ENCODE results near the gene CDYL2.

Gene CDYL2

GRCh38 chr16:80784951-80785350, 19.4 kb downstream of the CDYL2 start:
- H2AK5ac ChIP-seq (ENCODE audit: low read length): no peak overlapping the region
- no peak overlapping the region for H3K4me3 ChIP-seq (ENCODE audit: low read length)
- no peak overlapping the region for H2BK5ac ChIP-seq (ENCODE audit: low read length)
- H2BK15ac ChIP-seq (replicated peaks; ENCODE audit: low read depth): no peak overlapping the region
- no peak overlapping the region for H3K27ac ChIP-seq (ENCODE audit: low read depth, low read length)
- H3K18ac ChIP-seq (ENCODE audit: low read length): no peak overlapping the region
- no peak overlapping the region for H4K5ac ChIP-seq (ENCODE audit: low read length)
- no peaks in the 10 kb centered on the region for H3K27me3 ChIP-seq (ENCODE audit: insufficient read depth, low read length, poor library complexity)
- H3K56ac ChIP-seq (ENCODE audit: low read length): no peak overlapping the region
- no peaks in the 10 kb centered on the region for H3K36me3 ChIP-seq (ENCODE audit: control insufficient read depth, insufficient read depth, low read length)
- no peak overlapping the region for H3K4ac ChIP-seq (ENCODE audit: low read depth, low read length)
- no peak overlapping the region for H4K8ac ChIP-seq (ENCODE audit: low read depth, low read length)
- no peak for DNase-seq
- no CpG with 5 or more reads among the region's 3 CpGs for WGBS (ENCODE audit: extremely low coverage, insufficient coverage, low lambda C conversion rate)
- H3K79me1 ChIP-seq (ENCODE audit: low read length): no peaks in the 10 kb centered on the region
- H2BK120ac ChIP-seq (ENCODE audit: low read depth, low read length): no peak overlapping the region
- no peaks in the 10 kb centered on the region for H3K79me2 ChIP-seq (ENCODE audit: control insufficient read depth, insufficient read depth, low read length)
- no peak overlapping the region for H3K23ac ChIP-seq (ENCODE audit: low read length)
- H3K4me1 ChIP-seq (ENCODE audit: control insufficient read depth, low read depth, low read length): no peaks in the 10 kb centered on the region
- H3K9ac ChIP-seq (ENCODE audit: low read length): no peak overlapping the region
- H3K4me2 ChIP-seq (ENCODE audit: low read length): no peak overlapping the region

GRCh38 chr16:80778703-80779102, 25.7 kb downstream of the CDYL2 start:
- Histone ChIP-seq H2AK5ac (ENCODE audit: low read length) (no peak overlapping the region), H3K9ac (ENCODE audit: low read length) (no peak overlapping the region), H3K27ac (ENCODE audit: low read depth, low read length) (no peak overlapping the region), H3K79me2 (ENCODE audit: control insufficient read depth, insufficient read depth, low read length) (no peaks in the 10 kb centered on the region), H3K79me1 (ENCODE audit: low read length) (no peaks in the 10 kb centered on the region), H3K4me3 (ENCODE audit: low read length) (no peak overlapping the region), H4K5ac (ENCODE audit: low read length) (no peak overlapping the region), H3K4me1 (ENCODE audit: control insufficient read depth, low read depth, low read length) (no peaks in the 10 kb centered on the region), H2BK5ac (ENCODE audit: low read length) (no peak overlapping the region), H2BK120ac (ENCODE audit: low read depth, low read length) (no peak overlapping the region), H3K23ac (ENCODE audit: low read length) (no peak overlapping the region), H3K4me2 (ENCODE audit: low read length) (no peak overlapping the region), H3K4ac (ENCODE audit: low read depth, low read length) (no peak overlapping the region), H3K36me3 (ENCODE audit: control insufficient read depth, insufficient read depth, low read length) (no peaks in the 10 kb centered on the region), H3K18ac (ENCODE audit: low read length) (no peak overlapping the region), H3K27me3 (ENCODE audit: insufficient read depth, low read length, poor library complexity) (no peaks in the 10 kb centered on the region), H3K56ac (ENCODE audit: low read length) (no peak overlapping the region), H4K8ac (ENCODE audit: low read depth, low read length) (no peak overlapping the region), H2BK15ac (replicated peaks; ENCODE audit: low read depth) (no peak overlapping the region)
- WGBS (ENCODE audit: extremely low coverage, insufficient coverage, low lambda C conversion rate): no CpG with 5 or more reads among the region's 2 CpGs
- no peak for DNase-seq

GRCh38 chr16:80776856-80777255, 27.5 kb downstream of the CDYL2 start:
- no peak for DNase-seq
- Histone ChIP-seq H2AK5ac (ENCODE audit: low read length) (no peak overlapping the region), H3K18ac (ENCODE audit: low read length) (no peak overlapping the region), H3K9ac (ENCODE audit: low read length) (no peak overlapping the region), H2BK5ac (ENCODE audit: low read length) (no peak overlapping the region), H3K4ac (ENCODE audit: low read depth, low read length) (no peak overlapping the region), H3K23ac (ENCODE audit: low read length) (no peak overlapping the region), H3K27ac (ENCODE audit: low read depth, low read length) (no peak overlapping the region), H3K36me3 (ENCODE audit: control insufficient read depth, insufficient read depth, low read length) (no peaks in the 10 kb centered on the region), H3K4me2 (ENCODE audit: low read length) (no peak overlapping the region), H3K27me3 (ENCODE audit: insufficient read depth, low read length, poor library complexity) (no peaks in the 10 kb centered on the region), H3K79me1 (ENCODE audit: low read length) (no peaks in the 10 kb centered on the region), H3K4me3 (ENCODE audit: low read length) (no peak overlapping the region), H3K4me1 (ENCODE audit: control insufficient read depth, low read depth, low read length) (no peaks in the 10 kb centered on the region), H4K5ac (ENCODE audit: low read length) (no peak overlapping the region), H3K79me2 (ENCODE audit: control insufficient read depth, insufficient read depth, low read length) (no peaks in the 10 kb centered on the region), H3K56ac (ENCODE audit: low read length) (no peak overlapping the region), H2BK15ac (replicated peaks; ENCODE audit: low read depth) (no peak overlapping the region), H2BK120ac (ENCODE audit: low read depth, low read length) (no peak overlapping the region), H4K8ac (ENCODE audit: low read depth, low read length) (no peak overlapping the region)
- WGBS (ENCODE audit: extremely low coverage, insufficient coverage, low lambda C conversion rate): no CpG with 5 or more reads among the region's 19 CpGs

- Histone ChIP-seq H4K8ac (ENCODE audit: low read depth, low read length) (no peak overlapping the region), H3K4me1 (ENCODE audit: control insufficient read depth, low read depth, low read length) (no peaks in the 10 kb centered on the region)
Measured at GRCh38 chr16:80775450-80775849, 28.9 kb downstream of the CDYL2 start.

GRCh38 chr16:80766798-80767197, 37.6 kb downstream of the CDYL2 start:
- no CpG with 5 or more reads among the region's 1 CpG for WGBS (ENCODE audit: extremely low coverage, insufficient coverage, low lambda C conversion rate)
- H3K27ac ChIP-seq (ENCODE audit: low read depth, low read length): no peak overlapping the region
- H2BK5ac ChIP-seq (ENCODE audit: low read length): no peak overlapping the region
- no peak for DNase-seq
- H3K4me2 ChIP-seq (ENCODE audit: low read length): no peak overlapping the region
- H4K5ac ChIP-seq (ENCODE audit: low read length): no peak overlapping the region
- no peak overlapping the region for H3K4me3 ChIP-seq (ENCODE audit: low read length)
- no peaks in the 10 kb centered on the region for H3K27me3 ChIP-seq (ENCODE audit: insufficient read depth, low read length, poor library complexity)
- H2AK5ac ChIP-seq (ENCODE audit: low read length): no peak overlapping the region
- no peak overlapping the region for H2BK15ac ChIP-seq (replicated peaks; ENCODE audit: low read depth)
- no peaks in the 10 kb centered on the region for H3K4me1 ChIP-seq (ENCODE audit: control insufficient read depth, low read depth, low read length)
- no peak overlapping the region for H3K23ac ChIP-seq (ENCODE audit: low read length)
- no peak overlapping the region for H3K4ac ChIP-seq (ENCODE audit: low read depth, low read length)
- H3K79me1 ChIP-seq (ENCODE audit: low read length): no peaks in the 10 kb centered on the region
- H3K36me3 ChIP-seq (ENCODE audit: control insufficient read depth, insufficient read depth, low read length): no peaks in the 10 kb centered on the region
- H4K8ac ChIP-seq (ENCODE audit: low read depth, low read length): no peak overlapping the region
- H2BK120ac ChIP-seq (ENCODE audit: low read depth, low read length): no peak overlapping the region
- H3K56ac ChIP-seq (ENCODE audit: low read length): no peak overlapping the region
- H3K18ac ChIP-seq (ENCODE audit: low read length): no peak overlapping the region
- H3K9ac ChIP-seq (ENCODE audit: low read length): no peak overlapping the region
- H3K79me2 ChIP-seq (ENCODE audit: control insufficient read depth, insufficient read depth, low read length): no peaks in the 10 kb centered on the region

More at GRCh38 chr16:80775450-80775849, 28.9 kb downstream of the CDYL2 start:
- H4K5ac ChIP-seq (ENCODE audit: low read length): no peak overlapping the region
- H3K27ac ChIP-seq (ENCODE audit: low read depth, low read length): no peak overlapping the region
- no peaks in the 10 kb centered on the region for H3K79me2 ChIP-seq (ENCODE audit: control insufficient read depth, insufficient read depth, low read length)
- no peak overlapping the region for H3K23ac ChIP-seq (ENCODE audit: low read length)
- H3K56ac ChIP-seq (ENCODE audit: low read length): no peak overlapping the region
- H3K4me3 ChIP-seq (ENCODE audit: low read length): no peak overlapping the region
- H2BK15ac ChIP-seq (replicated peaks; ENCODE audit: low read depth): no peak overlapping the region
- no peak overlapping the region for H2AK5ac ChIP-seq (ENCODE audit: low read length)
- no peaks in the 10 kb centered on the region for H3K27me3 ChIP-seq (ENCODE audit: insufficient read depth, low read length, poor library complexity)
- no peak overlapping the region for H3K4me2 ChIP-seq (ENCODE audit: low read length)
- H3K79me1 ChIP-seq (ENCODE audit: low read length): no peaks in the 10 kb centered on the region
- H2BK120ac ChIP-seq (ENCODE audit: low read depth, low read length): no peak overlapping the region
- DNase-seq: no peak
- H3K4ac ChIP-seq (ENCODE audit: low read depth, low read length): no peak overlapping the region
- no peaks in the 10 kb centered on the region for H3K36me3 ChIP-seq (ENCODE audit: control insufficient read depth, insufficient read depth, low read length)
- no CpG with 5 or more reads among the region's 1 CpG for WGBS (ENCODE audit: extremely low coverage, insufficient coverage, low lambda C conversion rate)
- no peak overlapping the region for H3K9ac ChIP-seq (ENCODE audit: low read length)
- no peak overlapping the region for H2BK5ac ChIP-seq (ENCODE audit: low read length)
- H3K18ac ChIP-seq (ENCODE audit: low read length): no peak overlapping the region

GRCh38 chr16:80759419-80760162, 44.8 kb downstream of the CDYL2 start:
- WGBS (ENCODE audit: extremely low coverage, insufficient coverage, low lambda C conversion rate): no CpG with 5 or more reads among the region's 6 CpGs
- Histone ChIP-seq H3K23ac (ENCODE audit: low read length) (no peak overlapping the region), H3K79me1 (ENCODE audit: low read length) (no peaks in the 10 kb centered on the region), H3K4me1 (ENCODE audit: control insufficient read depth, low read depth, low read length) (no peaks in the 10 kb centered on the region), H3K4ac (ENCODE audit: low read depth, low read length) (no peak overlapping the region), H3K56ac (ENCODE audit: low read length) (no peak overlapping the region), H3K18ac (ENCODE audit: low read length) (no peak overlapping the region), H3K4me3 (ENCODE audit: low read length) (no peak overlapping the region), H3K9ac (ENCODE audit: low read length) (no peak overlapping the region), H2BK120ac (ENCODE audit: low read depth, low read length) (no peak overlapping the region), H3K27ac (ENCODE audit: low read depth, low read length) (no peak overlapping the region), H4K8ac (ENCODE audit: low read depth, low read length) (no peak overlapping the region), H3K36me3 (ENCODE audit: control insufficient read depth, insufficient read depth, low read length) (no peaks in the 10 kb centered on the region), H2BK5ac (ENCODE audit: low read length) (no peak overlapping the region), H3K79me2 (ENCODE audit: control insufficient read depth, insufficient read depth, low read length) (no peaks in the 10 kb centered on the region), H2AK5ac (ENCODE audit: low read length) (no peak overlapping the region), H3K27me3 (ENCODE audit: insufficient read depth, low read length, poor library complexity) (no peaks in the 10 kb centered on the region), H2BK15ac (replicated peaks; ENCODE audit: low read depth) (no peak overlapping the region), H4K5ac (ENCODE audit: low read length) (no peak overlapping the region), H3K4me2 (ENCODE audit: low read length) (no peak overlapping the region)
- no peak for DNase-seq

Data from mesendoderm (in vitro differentiated cells).